Adrenal gland (tissue), 12 donors: Measurements from ENCODE around the gene RAD51B. TPM values are rescaled to one million over a fixed set of nuclear protein-coding genes. Genes with fewer than 3 reads are reported as not detected.

ENCODE experiments used
- DNase-seq, 7 donors: peaks; one replicate each; pipeline ENCODE4 v3.0.0-alpha.2; 2019 to 2020
- H3K27ac ChIP-seq, 5 donors: fragments of 200-600 bp; sonication (generic) in 4 of 5; 1 replicate in 3 of 5; 2 replicates in 2 of 5; pipeline versions ENCODE4 v1.5.1 to v1.8.0; 2016 to 2020; ENCODE audit warnings: mild to moderate bottlenecking in 1 of 5
- H3K27me3 ChIP-seq: fragments of 200-600 bp; 2 replicates; pipeline ENCODE4 v1.8.0; 2021
- H3K36me3 ChIP-seq, 2 donors: fragments of 200-600 bp; replicated peaks in 1 of 2; 1 replicate in 1 of 2; 2 replicates in 1 of 2; pipeline versions ENCODE4 v1.5.1 to v1.8.0; 2018 to 2022
- H3K4me1 ChIP-seq, 2 donors: fragments of 200-600 bp; replicated peaks in 1 of 2; 1 replicate in 1 of 2; 2 replicates in 1 of 2; pipeline versions ENCODE4 v1.5.1 to v1.8.0; 2018 to 2021
- H3K4me3 ChIP-seq, 4 donors: fragments of 200-600 bp; sonication (generic) in 3 of 4; one replicate each; pipeline ENCODE4 v1.5.1; 2016 to 2018
- H3K9me3 ChIP-seq, 3 donors: fragments of 200-600 bp; sonication (generic) in 1 of 3; replicated peaks in 1 of 3; 1 replicate in 2 of 3; 2 replicates in 1 of 3; pipeline versions ENCODE4 v1.5.1 to v1.8.0; 2016 to 2021
- POLR2A ChIP-seq, 2 donors: fragments of 450-650 bp; IDR thresholded peaks; one replicate each; pipeline ENCODE4 v1.6.1; 2017; ENCODE audit warnings: antibody characterized with exemption in 2 of 2, mild to moderate bottlenecking in 2 of 2, moderate library complexity in 1 of 2
- WGBS, 4 donors: extraction: QIAGEN DNeasy Blood & Tissue Kit in 2 of 4; methylation state at CpG; one replicate each; pipeline versions ENCODE4 v1.1.5 to v1.1.7; 2013 to 2017; 5-methylcytosine and 5-hydroxymethylcytosine counted together
- intact Hi-C, 2 donors: fragments of 100-400 bp; cut with DNase I; formaldehyde crosslinking; loops; one replicate each; pipeline versions ENCODE4 v1.14.1 to v1.15.0; 2022 to 2023
- polyA plus RNA-seq, 3 donors: library from polyadenylated mRNA; stranded (reverse); fragments of 200-250 nt in 2 of 3; fragments of 350-450 nt in 1 of 3; fragmentation: Illumina TruSeq in 1 of 3; extraction: RNeasy Lipid Tissue Mini Kit (QIAGEN cat#74804) in 1 of 3; gene quantifications; one replicate each; pipeline ENCODE4 v1.2.3, GENCODE V29; 2013 to 2014
- total RNA-seq, 9 donors: library from RNA; depleted of rRNA in 4 of 9; stranded (reverse); fragments of >200 nt in 4 of 9; fragments of 120-200 nt in 1 of 9; fragmentation: NEBNext Ultra II Directional in 1 of 9; extraction: Animal tissue kit (Norgen Biotek cat#: 25700) in 1 of 9; gene quantifications; one replicate each; pipeline versions ENCODE4 v1.1.0 to v1.2.4, GENCODE V29; 2013 to 2023
- TF ChIP-seq, protein P1 (sequence below), 6 experiments: fragments of 450-650 bp in 4 of 6; fragments of 200-600 bp in 2 of 6; sonication (generic) in 1 of 6; IDR thresholded peaks; 1 replicate in 5 of 6; 2 replicates in 1 of 6; pipeline versions ENCODE4 v1.5.1 to v1.8.0; 2016 to 2021; ENCODE audit warnings: antibody characterized with exemption in 6 of 6, mild to moderate bottlenecking in 2 of 6, moderate library complexity in 1 of 6
- donor health status: healthy with polysubstance abuse.
- donor health status: Bipolar disorder and iron deficiency.
- donor health status: DM: yes; HTN: yes; CAD: no.
- donor health status: DM: no; HTN: no; CAD: no.
- donor health status: DM: no; HTN: no; CAD: no.
- donor health status: DM: yes; HTN: yes; CAD: no.

The RAD51B gene
- total and polyA plus RNA-seq, 12 donors = 2.3 to 24.6 (median 12.4) TPM

DNA sequence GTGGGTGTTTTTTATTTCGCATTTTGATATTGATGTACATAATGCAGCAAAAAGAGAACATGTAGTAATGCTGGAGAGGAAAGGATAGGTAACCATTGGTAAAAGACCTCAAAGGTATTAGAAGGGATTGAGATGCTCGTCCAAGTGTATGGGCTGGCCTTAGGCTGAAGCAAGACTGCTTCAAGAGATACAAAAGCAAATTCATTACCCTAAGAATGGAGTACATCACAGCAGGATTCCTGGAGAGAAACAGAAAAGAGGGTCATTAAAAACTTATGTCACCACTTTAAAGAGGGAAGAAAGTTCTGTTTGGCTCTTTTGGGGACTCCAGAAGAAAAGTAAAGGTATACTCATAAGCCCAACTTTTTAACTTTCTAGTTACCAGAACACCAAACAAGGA is 552.8 kb downstream of the RAD51B start:
- peaks cover 16 to 35% of the 10 kb centered on the region in 2 donors for H3K4me1 ChIP-seq
- intact Hi-C loops = loop anchor here in 1 of 2 donors (10.0 kb wide), 1 partner anchor 68 kb away; no protein-coding TSS in a partner anchor

DNA sequence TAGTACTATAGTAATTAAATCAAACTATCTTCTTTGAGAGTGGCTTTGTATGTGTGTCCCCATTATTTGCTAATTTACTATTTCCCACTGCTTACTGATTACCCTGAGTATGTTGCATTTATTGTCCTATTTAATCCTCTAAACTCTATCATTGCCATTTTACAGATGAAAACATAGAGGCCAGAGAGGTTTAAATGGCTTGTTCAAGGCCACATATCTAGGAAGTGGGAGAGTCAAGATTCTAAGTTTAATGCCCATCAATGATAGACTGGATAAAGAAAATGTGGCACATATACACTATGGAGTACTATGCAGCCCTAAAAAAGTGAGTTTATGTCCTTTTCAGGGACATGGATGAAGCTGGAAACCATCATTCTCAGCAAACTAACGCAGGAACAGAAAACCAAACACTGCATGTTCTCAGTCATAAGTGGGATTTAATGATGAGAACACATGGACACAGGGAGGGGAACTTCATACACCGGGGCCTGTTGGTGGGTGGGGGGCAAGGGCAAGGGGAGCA is 553.6 kb downstream of the RAD51B start:
- intact Hi-C loops = loop anchor here in 1 of 2 donors (10.0 kb wide), 1 partner anchor 68 kb away; no protein-coding TSS in a partner anchor

More for the DNA sequence above, 552.8 kb downstream of the RAD51B start:
- Histone ChIP-seq H3K27ac (no peak overlapping the region), H3K36me3 (no peaks in the 10 kb centered on the region), H3K9me3 (no peaks in the 10 kb centered on the region), H3K4me3 (no peak overlapping the region), H3K27me3 (no peaks in the 10 kb centered on the region)
- no peak for DNase-seq
- WGBS, 4 donors = 91 to 98% (median 95%) methylated on average over 2 of the region's 2 CpGs
- TF ChIP-seq, protein P1, sequence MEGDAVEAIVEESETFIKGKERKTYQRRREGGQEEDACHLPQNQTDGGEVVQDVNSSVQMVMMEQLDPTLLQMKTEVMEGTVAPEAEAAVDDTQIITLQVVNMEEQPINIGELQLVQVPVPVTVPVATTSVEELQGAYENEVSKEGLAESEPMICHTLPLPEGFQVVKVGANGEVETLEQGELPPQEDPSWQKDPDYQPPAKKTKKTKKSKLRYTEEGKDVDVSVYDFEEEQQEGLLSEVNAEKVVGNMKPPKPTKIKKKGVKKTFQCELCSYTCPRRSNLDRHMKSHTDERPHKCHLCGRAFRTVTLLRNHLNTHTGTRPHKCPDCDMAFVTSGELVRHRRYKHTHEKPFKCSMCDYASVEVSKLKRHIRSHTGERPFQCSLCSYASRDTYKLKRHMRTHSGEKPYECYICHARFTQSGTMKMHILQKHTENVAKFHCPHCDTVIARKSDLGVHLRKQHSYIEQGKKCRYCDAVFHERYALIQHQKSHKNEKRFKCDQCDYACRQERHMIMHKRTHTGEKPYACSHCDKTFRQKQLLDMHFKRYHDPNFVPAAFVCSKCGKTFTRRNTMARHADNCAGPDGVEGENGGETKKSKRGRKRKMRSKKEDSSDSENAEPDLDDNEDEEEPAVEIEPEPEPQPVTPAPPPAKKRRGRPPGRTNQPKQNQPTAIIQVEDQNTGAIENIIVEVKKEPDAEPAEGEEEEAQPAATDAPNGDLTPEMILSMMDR (IDR thresholded peaks at IDR 0.05) = no peak
- no peak for TF ChIP-seq POLR2A (IDR thresholded peaks at IDR 0.05)

DNA sequence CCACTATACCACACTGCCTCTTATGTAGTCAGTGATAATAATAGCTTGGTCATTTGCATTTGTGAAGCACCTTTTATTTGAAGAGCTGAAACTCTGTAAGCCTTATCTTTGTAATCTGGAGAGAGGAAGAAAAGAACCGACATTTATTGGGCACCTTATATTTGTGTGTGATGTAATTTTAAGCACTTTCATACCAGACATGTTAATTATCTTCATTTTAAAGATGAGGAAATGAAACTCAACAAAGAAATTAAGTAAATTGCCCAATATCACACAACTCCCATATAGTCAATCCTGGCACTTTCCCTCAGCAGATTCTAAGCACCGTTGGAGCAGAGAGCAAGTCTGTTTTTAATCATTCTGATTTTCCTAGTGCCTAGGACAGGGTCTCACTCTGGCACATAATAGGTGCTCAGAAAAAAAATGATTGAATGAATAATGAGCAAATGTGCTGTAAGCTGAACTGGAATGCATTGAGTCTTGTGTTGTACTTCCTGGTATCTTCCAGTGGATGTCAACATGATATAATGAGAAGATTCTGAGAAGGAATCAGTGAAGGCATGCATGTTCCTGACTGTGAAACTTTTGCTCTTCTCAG is 554.4 kb downstream of the RAD51B start:
- H3K27me3 ChIP-seq = no peaks in the 10 kb centered on the region
- H3K27ac ChIP-seq = no peak overlapping the region
- no peak for DNase-seq
- H3K36me3 ChIP-seq = no peaks in the 10 kb centered on the region
- TF ChIP-seq, protein P1 (IDR thresholded peaks at IDR 0.05) = no peak
- no peak for TF ChIP-seq POLR2A (IDR thresholded peaks at IDR 0.05)
- 64 to 67% (median 66%) methylated on average over 2 of the region's 2 CpGs for WGBS, 4 donors
- intact Hi-C loops = loop anchor here in 1 of 2 donors (10.0 kb wide), 1 partner anchor 69 kb away; no protein-coding TSS in a partner anchor
- no peak overlapping the region for H3K4me3 ChIP-seq
- H3K9me3 ChIP-seq = no peaks in the 10 kb centered on the region
- peaks cover 11 to 26% of the 10 kb centered on the region in 2 donors for H3K4me1 ChIP-seq

More for the DNA sequence above, 553.6 kb downstream of the RAD51B start:
- no peak for TF ChIP-seq POLR2A (IDR thresholded peaks at IDR 0.05)
- TF ChIP-seq, protein P1 (IDR thresholded peaks at IDR 0.05) = no peak
- no peaks in the 10 kb centered on the region for H3K27me3 ChIP-seq
- H3K27ac ChIP-seq = no peak overlapping the region
- 95 to 98% (median 96%) methylated on average over 2 of the region's 2 CpGs for WGBS, 4 donors
- no peaks in the 10 kb centered on the region for H3K9me3 ChIP-seq
- H3K4me1 ChIP-seq = peaks cover 12 to 31% of the 10 kb centered on the region in 2 donors
- no peak for DNase-seq
- H3K36me3 ChIP-seq = no peaks in the 10 kb centered on the region
- H3K4me3 ChIP-seq = no peak overlapping the region

DNA sequence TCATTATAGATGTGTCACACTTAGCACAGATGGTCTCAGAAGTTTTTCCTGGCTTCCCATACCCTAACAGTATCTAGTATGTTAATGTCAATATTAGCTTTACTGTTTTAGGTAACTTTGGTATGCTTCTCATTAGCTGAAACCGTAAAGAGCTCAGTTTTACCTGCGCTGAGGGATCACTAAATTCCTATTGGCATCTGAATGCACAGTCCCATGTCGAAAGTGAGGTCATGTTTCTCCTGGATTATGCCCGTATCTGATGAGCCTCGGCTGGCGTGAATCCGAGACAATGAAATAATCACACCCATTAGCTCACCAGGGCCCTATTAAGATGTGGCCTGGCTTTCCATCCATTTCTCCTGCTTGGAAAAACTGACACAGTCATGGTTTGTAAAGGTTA is 555.1 kb downstream of the RAD51B start:
- no peak overlapping the region for H3K27ac ChIP-seq
- no peak for TF ChIP-seq POLR2A (IDR thresholded peaks at IDR 0.05)
- TF ChIP-seq, protein P1 (IDR thresholded peaks at IDR 0.05) = no peak
- H3K27me3 ChIP-seq = no peaks in the 10 kb centered on the region
- 87 to 93% (median 90%) methylated on average over 7 of the region's 7 CpGs for WGBS, 4 donors
- H3K9me3 ChIP-seq = no peaks in the 10 kb centered on the region
- intact Hi-C loops = loop anchor here in 1 of 2 donors (10.0 kb wide), 1 partner anchor 70 kb away; no protein-coding TSS in a partner anchor
- no peak overlapping the region for H3K4me3 ChIP-seq
- peaks cover 4 to 19% of the 10 kb centered on the region in 2 donors for H3K4me1 ChIP-seq
- DNase-seq = no peak
- H3K36me3 ChIP-seq = no peaks in the 10 kb centered on the region
